ENCODE results near the gene BAIAP2.

The BAIAP2 gene, protein sequence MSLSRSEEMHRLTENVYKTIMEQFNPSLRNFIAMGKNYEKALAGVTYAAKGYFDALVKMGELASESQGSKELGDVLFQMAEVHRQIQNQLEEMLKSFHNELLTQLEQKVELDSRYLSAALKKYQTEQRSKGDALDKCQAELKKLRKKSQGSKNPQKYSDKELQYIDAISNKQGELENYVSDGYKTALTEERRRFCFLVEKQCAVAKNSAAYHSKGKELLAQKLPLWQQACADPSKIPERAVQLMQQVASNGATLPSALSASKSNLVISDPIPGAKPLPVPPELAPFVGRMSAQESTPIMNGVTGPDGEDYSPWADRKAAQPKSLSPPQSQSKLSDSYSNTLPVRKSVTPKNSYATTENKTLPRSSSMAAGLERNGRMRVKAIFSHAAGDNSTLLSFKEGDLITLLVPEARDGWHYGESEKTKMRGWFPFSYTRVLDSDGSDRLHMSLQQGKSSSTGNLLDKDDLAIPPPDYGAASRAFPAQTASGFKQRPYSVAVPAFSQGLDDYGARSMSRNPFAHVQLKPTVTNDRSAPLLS

DNA sequence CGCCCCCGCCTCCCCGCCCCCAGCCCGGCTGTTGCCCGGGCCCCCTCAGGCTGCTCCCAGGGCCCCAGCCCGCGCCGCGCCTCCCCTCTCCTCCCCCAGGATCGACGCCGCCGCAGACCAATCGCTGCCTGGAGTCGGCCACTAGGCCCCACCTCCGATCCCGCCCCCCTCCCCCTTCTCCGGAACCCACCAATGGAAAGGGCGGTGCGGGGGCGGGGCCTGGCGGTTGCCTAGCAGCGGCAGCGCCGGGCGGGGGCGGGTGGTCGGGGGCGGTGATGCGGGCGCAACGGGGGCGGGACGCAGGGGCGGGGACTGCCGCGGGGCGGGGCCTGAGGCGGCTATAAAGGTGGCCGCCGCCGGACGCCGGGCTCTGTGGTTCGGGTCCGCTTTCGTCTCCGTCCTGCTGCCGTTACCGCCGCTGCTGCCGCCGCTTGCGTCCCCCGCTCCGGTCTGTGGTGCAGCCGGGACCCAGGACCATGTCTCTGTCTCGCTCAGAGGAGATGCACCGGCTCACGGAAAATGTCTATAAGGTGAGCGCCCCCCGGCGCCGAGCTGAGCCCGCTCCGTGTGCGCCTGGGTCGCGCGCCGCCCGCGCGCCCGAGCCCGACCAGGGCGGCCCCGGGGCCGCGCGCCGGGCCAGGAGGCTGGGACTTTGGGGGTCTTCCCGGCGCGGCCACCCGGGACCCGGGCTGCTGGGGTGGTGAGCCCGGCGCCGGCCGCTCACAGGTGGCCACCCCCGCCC, at the start of gene BAIAP2:
TSS of gene BAIAP2 (plus strand) at position 373 of the 742 bp plus-strand sequence. CDS start at position 477, 104 bp downstream.
- peak; percentile 45 for DNase-seq (ENCODE audit: low read depth)

DNA sequence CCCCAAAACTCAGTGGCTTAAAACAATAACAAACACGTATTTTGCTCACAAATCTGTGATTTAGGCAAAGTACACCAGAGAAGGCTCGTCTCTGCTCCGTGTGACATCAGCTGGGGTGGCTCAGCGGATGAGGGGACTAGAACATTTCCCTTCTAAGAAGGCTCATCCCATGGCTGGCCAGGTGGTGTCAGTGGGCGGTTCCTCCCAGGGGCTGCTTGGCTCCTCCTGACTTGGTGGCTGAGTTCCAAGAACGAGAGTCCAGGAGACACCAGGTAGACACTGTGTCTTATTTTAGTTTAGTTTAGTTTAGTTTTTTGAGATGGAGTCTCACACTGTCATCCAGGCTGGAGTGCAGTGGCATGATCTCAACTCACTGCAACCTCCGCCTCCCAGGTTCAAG, 48.9 kb upstream of the BAIAP2 start:
- DNase-seq (ENCODE audit: low read depth): no peak

DNA sequence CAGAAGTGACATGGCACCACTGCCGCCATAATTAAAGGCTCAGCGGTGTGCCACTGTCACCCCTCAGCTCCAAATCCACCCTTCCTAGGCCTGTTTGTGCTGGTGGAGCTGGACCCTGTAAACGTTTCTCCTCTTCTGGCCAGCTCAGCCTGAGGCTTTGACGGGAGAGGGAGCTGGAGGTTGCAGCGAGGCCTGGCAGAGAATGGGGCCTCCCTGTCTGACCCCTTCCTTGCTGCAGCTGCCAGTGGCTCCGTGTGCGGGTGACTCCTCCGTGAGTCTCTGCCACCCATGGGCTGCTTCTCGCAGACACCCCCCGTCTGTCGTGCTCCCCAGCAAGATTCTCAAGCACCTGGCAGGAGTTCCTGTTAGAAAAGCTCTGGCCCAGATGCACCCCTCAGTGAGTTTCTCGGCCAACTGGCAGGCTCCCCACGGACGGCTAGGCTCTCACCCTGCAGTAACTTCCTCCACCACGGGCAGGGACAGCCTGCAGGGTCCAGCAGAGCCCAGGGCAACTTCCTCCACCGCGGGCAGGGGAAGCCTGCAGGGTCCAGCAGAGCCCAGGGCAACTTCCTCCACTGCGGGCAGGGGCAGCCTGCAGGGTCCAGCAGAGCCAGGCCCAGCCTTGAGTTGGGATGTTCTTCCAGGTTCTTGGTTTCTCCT, 48.0 kb upstream of the BAIAP2 start:
- DNase-seq (ENCODE audit: low read depth): no peak

DNA sequence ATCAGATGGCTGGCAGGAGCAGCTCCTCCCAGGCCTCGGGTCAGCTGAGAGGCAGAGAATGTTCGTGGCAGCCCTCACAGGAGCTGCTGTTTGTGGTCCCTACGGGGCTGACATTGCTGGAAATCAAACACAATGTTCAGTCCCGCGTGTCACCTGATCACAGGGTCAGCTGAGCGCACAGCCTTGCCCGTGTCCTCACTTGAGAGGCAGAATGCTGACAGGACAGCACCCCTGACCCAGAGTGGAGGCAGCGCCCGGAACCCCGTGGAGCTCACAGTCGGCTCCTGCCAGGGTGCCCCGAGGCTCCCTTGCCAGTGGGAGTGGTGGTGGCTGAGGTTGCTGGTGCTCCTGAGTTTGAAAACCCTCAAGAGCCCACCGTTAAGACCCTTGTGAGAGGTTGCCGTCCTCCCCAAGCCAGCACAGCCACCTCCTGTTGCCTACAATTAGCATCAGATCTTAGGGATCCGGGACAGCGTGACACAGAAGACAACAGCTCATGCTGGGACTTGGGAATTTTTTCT, 47.0 kb upstream of the BAIAP2 start:
- no peak for DNase-seq (ENCODE audit: low read depth)

DNA sequence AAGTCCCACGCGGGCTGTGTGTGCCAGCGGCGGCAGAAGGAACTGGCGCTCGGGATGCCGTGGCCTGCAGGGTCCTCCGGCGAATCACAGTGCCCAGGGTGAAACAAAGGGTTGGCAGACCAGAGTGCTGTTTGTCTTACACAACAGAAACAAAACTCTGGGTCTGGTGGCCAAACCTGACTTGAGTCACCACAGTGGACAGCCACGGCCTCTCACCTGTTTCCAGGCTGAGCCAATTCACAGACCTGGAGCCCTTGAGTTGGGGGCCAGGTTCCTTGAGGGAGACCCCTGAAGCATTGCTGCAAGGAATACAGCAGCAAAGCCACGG, 45.4 kb upstream of the BAIAP2 start:
- no peak for DNase-seq (ENCODE audit: low read depth)

DNA sequence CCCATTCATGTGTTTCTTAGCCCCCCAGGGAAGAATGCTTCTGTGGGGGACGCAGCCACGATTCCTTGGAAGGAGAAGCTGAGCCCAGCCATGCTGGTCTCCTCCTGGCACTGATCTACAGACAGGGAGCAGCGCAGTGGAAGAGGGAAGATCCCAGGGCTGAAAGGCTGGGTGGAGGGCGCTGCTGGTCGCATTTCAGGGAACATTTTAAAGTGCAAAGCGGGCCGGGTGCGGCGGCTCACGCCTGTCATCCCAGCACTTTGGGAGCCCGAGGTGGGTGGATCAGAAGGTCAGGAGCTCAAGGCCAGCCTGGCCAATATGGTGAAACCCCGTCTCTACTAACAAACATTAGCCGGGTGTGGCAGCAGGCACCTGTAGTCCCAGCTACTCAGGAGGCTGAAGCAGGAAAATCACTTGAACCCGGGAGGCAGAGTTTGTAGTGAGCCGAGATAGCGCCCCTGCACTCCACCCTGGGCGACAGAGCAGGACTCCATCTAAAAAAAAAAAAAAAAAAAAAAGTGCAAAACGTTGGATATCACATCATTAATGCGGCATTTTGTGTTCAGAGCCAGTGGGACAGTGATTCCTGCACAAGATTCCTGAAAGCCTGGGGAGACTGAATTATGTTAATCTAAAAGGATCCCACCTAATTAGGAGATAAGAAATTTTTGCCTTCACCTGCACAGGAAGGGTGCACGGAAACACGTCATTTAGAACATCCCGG, 43.9 kb upstream of the BAIAP2 start:
- no peak for DNase-seq (ENCODE audit: low read depth)

DNA sequence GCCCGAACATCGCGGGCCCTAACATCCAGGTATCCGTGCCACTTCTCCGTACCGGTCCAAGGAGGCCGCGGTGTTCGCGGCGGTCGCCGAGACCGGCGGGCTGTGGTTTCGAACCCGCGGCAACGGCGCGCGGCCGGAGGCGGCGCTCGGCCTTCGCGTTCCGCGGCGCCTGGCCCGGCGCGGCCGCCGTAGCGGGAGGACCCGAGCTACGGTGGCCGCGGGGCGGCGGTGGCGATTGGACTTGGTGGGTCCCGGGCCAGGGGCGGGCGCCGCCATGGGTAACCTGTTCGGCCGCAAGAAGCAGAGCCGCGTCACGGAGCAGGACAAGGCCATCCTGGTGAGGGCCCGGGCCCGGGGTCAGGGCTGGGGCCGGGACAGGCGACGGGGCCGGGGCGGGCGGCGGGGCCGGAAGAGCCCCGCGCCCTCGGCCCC, 43.3 kb upstream of the BAIAP2 start, which contains the start of gene CHMP6:
TSS of gene CHMP6 (plus strand) at position 197 of the 432 bp plus-strand sequence. CDS start at position 275, 78 bp downstream.
- DNase-seq (ENCODE audit: low read depth): no peak

DNA sequence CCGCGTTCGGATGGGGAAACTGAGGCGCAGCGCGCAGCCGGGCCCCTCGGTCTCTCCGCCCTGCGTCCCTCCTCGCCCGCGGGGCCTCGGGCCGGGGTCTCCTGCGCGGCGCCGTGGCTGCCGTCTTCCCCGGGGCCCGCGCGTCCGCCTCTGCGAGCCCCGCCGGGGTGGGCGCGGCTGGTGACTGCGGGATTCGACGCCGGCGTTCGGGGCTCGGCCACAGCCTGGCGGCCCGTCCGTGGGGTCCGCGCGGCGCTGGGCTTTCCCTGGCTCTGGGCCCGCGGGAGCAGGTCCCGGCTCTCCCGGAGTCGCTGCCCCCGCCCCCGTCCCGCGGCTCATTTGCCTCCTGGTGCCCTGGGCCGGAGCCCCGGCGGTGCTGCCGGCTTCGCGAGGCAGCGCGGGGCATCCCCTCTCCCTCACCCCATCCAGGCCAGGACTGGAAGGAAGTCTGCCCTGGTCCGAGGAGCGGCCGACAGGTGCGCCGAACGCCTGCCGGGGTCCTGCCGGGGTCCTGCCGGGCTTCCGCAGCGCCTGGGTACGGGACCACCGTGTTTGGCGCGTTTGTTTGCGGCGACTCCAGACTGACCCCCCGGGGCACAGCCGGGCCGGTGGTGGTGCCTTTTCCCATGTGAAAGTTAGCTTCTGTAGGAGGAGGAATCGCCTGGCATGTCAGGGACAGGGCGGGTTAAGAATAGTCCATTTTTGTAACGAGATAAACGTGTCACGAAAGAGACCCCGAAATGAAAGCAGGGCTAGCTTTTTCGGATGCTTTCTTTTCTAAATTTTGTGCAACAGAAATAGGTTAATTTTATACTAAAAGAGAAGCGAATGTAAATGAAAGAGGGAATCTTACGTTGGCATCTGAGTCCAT, 42.6 kb upstream of the BAIAP2 start:
- no peak for DNase-seq (ENCODE audit: low read depth)

DNA sequence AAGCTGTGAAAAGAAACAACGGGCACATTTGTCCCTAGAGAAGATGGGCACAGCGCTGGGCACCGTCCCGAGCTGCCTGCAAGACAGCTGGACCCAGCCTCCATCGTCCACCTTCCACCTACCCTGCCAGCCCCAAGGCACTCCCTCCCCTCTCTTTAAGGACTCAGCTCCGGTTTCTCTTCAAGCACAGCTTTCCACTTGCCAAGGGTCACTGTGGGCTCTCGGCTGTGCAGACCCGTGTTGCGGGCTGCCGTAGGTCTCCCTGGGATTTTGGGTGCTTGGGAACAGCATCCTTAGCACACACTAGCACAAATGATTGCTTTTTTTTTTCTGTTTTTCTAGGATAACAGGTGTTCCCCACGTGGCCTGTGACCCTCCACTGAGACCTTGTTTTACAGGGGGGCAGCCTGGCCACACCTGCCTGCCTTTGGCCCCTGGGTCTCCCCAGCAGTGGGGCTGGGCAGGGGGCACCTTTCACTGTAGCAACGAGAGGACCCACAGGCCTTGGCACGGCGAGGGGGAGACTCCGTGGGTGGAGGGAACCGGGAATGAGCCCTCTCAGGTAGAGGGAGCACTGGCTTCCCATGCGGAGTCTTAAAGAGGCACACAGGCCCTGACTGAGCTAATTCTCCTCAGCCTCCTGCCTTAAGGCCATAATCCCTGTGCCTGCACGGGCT, 41.9 kb upstream of the BAIAP2 start:
- DNase-seq (ENCODE audit: low read depth): no peak

DNA sequence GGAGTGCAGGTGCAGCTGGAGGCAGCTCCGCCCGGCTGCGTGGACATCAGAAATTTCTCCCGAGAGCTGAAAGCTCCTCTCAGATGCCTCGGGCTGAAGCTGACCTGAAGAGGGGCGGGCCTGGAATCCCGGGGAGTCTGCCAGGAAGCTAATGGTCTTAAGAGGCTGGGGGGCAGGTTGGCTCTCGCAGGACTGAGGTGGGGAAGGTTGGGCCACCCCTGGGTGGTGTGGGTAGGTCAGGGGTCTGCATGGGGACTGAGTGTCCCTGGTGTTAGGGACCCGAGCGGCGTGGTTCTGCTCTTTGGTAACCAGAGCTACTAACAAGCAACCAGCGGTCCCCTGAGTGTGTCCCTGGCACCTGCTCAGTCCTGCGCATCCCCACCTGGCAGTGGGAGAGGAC, 39.8 kb upstream of the BAIAP2 start:
- no peak for DNase-seq (ENCODE audit: low read depth)

DNA sequence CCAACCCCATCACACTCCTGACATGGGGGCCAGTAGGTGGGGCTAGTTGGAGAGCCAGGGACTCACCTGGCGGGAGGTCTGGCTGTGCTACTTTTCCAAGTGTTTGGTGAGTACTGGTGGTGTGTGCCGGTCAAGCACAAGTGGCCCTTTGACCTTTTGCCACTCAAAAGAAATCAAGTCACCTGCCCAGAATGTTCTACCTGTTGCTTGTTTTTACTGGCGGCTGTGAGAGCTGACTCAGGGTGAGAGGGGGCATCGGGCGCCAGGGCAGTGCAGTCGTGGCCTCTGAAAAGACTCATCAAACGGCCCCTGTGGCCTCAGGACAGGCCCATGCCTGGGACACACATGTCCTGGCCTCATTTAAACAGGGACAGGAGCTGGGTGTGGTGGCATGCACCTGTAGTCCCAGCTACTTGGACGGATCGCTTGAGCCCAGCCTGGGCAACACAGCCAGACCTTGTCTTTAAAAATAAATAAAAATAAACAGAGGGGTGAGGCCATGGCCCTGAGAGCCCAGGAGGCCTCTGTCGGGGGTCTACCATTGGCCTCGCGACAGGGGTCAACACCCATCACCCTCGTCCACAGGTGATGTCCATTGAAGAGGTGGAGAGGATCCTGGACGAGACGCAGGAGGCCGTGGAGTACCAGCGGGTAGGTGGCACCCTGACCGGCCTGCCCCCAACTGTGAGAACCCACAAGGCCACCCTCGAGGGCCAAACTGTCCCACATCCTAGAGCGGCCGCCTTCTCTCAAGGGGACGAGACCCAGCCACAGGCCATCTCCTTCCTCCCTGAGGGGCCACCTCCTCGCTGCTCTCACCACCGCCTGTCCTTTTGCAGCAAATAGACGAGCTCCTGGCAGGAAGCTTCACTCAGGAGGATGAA, 38.3 kb upstream of the BAIAP2 start:
- DNase-seq (ENCODE audit: low read depth): no peak

DNA sequence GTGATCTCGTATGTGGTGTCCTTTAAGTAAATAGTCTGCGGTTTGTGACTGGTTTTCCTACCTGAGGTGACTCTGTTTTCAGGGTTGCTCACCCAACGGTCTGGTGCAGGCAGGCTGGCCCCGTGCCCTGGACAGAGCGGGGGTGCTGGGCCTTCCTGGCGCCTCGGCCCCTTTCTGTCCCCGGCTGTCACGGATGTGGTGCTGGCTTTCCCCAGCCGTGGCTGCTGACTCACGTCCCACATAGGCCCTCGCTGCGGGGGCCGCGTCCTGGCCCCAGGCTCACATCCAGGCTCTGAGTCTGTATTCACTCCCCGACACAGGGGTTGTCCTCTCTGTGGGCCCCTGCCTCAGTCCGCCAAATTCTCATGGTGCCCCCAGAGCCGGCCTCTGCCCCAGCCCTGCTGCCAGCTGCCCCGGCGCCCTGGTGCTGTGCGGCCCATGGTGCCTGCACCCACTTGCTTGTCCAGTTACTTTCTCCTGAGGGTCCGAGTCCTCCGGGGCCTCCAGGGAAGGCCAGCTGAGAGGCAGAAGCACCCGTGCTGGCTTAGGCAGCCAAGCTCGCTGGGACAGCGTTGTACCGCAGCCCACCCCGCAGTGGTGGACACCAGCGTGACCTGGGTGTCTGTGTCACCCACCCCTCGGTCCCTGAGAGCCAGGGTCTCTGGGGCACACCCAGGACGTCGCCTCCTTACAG, 37.4 kb upstream of the BAIAP2 start:
- DNase-seq (ENCODE audit: low read depth): no peak

DNA sequence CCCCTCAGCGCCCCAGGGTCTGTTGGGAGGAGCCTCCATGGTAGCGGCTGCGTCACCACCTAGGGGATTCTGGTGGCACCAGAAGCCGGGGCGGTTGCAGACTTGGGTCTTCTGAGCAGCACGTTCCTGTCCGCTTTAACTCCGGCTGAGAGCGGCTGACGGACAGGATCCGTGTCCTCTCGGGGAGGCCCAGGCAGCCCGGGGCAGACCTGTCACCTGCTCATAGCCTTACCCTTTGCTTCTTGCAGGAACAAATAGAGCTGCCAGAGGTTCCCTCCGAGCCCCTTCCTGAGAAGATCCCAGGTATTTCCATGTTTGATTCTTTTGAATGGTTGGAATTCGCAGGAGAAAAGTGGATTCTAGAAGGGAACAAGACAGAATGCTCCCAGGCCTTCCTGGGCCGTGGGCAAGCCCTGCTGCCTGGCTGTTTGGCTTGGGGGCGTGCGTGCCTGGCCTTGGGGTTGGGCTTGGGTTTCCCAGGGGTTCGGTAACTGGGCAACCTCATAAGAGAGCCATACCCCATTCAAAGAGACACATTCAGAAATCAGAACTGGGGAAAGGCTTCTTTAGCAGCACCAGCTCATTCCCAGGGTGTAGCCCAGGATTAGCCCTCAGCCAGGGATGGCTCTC, 36.7 kb upstream of the BAIAP2 start:
- DNase-seq (ENCODE audit: low read depth): no peak

DNA sequence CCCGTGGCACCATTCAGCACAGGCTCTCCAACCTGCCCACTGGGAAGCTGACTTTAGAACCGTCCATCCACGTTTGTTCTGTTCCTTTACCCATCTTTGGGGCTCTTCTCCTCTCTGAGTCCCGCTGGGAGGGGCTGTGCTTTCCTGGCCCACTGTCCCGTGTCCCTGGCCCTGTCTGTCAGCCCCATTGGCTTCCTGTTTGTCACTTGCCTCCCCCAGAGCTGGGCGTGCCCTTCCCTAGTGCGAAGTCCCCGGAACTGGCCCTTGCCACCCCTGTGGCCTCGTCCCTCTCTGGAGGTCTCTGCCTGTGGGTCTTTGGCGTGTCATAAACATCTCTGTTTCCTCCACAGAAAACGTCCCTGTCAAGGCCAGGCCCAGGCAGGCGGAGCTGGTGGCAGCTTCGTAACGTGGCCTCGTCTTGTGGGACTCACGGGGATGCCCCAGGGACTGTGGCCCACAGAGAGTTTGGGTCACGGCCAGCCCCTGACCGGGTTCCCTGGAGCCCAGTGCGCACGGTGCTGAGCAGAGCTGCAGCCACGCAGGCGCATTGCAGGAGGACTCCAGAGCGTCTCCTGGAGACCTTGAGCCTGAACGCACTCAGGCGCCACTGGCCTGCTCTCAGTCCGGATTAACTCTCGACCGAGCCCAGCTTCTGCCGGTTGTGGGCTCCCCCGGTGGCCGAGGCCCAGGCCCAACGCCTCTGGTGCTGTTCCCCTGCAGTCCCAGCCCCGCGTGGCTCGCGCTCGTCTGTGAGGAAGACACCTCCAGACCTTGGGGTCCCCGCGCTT, 36.0 kb upstream of the BAIAP2 start:
- no peak for DNase-seq (ENCODE audit: low read depth)

DNA sequence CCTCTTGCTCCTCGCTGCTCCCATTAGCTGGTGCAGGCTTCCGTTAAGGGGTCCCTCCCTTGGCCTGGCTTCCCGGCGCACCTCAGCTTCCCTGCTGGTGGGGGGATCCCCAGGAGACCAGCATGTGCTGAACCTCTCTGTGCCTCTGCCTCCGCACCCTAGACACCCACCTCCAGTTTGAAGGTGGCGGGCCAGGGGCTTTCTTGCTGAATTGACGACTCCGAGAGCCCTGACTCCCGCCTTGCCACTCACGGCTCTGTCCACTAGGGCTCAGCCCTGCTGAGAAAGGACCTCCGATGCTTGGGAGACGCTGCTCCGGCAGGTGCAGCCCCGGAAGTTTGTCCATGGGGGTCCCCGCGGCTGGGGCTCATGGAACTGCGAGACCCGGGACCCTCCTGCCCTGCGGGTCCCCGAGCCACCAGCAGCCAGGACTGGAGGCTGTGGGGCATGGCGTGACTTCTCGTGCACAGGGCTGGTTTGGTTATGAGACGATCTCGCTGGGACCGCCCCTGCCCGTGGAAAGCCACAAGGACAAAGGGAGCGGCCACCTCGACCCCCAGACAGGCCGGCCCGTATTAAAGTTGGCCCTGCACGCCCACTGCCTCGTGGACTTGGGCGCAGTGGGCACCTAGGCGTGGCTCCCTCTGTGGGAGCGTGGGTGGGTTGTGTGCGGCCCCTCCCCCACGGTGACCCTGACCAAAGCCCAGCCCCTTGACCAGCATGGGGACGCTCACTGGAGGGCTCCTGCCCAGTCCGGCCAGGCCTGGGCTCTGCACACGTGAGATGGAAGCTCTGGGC, 35.2 kb upstream of the BAIAP2 start:
- DNase-seq (ENCODE audit: low read depth): no peak

DNA sequence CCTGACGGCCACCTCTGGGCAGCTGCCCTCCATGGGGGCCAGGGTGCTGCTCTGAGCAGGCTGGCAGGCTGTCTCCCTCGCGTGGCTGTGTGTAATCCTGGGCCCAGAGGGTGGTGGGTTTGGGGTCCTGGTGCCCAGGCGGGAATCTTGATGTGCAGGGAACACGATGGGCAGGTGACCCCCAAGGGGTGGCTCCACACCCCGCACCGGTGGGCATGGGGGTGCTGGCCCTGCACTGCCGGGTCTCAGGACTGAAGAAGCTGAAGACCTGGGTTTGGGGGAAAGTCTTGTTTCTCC, 34.7 kb upstream of the BAIAP2 start:
- DNase-seq (ENCODE audit: low read depth): no peak

Measured in HS-5 (cell line).